Suppressor macrophage (primary cell): Measurements from ENCODE around the gene KRT33A.
"Not testable (repeated sequence)": the region's sequence is repeated elsewhere in the genome, so short reads cannot be mapped to it uniquely, and the experiment has no call there.

Experiments used
- DNase-seq, 4 experiments: peaks; one replicate each; pipeline ENCODE4 v3.0.0-alpha.2; 2020 to 2022

The KRT33A gene

DNA sequence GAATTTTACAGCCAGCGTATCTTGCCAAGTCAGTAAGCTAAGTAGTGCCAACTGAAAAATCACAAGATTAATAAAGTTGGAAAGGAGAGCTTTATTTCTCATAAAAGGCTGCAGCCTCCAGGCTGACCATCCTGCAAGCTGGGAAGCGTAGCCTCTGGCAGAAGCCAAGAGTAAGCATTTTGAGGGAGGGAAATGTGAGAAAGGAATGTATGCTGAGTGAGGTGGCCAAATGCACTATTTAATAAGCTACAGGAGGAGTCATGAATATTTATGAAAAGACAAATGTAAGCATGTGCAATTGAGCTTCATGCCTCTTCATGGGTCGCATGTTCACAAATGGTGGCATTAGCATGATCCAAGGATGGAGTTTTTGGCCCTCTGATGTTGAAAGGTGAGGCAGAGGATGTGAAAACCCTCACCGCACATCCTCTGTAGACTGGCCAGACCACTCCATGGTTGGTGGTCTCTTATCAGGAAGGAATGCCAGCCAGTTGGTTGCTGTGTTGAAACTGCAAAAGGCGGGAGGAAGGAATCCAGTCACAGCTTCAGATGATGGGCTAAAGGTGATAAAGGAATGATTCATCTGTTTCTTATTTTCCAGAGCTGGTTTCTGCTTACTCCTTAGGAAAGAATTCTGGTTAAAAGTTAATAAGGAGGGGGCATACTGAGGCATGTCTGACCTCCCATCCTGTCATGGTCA, 9.8 kb upstream of the KRT33A start:
- DNase-seq = no peak

DNA sequence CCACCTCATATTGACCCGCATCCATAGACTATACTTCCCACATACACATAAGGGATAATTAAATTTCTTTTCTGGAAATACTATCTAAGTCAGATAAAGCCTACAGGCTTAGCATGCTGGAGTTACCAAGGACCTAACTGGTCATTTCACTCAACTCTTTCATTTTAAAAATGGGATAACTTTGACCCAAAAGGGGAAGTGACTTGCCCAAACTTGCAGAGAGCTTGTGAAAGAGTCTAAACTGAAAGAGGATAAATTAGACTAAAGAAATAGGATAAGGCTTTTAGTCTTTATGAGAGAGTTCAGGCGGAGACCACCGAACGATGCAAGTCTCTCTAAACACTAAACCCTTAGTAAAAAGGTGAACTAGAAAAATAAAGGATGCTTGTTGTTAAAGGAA, 3.9 kb upstream of the KRT33A start:
- DNase-seq = peak; percentile 12 to 53 (median 30)

DNA sequence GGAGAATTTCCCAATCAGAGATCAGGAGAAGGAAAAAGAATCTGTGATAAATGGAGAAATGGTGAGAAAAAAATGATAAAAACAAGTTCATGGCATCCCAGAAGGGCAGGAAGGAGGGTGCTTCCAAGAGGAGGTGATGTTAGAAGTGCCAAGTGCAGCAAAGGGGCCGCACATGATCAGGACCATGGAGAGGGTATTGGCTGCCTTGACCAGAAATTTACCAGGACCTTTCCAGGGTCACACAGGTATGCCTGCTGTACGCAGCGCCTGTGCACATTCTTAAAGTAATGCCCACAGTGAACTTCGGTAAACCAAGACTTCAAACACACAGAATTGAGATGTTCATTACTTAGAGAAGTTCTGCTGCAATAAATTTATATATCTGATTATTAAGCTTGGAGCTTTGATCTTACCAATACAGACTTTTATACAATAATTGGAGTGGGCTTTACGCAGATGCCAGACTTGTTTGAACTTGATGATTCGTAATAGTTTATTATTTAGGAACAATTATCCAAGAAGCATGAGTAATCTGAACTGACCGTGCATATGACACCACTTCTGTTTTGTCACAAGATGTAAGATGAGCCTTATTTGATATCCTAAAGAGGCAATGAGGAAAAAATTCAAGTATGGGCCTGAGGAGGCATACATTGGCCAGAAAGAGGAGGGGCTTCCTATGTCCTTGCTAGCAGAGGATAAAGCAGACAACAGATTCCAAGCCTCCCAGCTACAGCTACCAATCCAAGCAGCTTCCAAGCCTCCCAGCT, 2.2 kb upstream of the KRT33A start:
- no peak for DNase-seq

DNA sequence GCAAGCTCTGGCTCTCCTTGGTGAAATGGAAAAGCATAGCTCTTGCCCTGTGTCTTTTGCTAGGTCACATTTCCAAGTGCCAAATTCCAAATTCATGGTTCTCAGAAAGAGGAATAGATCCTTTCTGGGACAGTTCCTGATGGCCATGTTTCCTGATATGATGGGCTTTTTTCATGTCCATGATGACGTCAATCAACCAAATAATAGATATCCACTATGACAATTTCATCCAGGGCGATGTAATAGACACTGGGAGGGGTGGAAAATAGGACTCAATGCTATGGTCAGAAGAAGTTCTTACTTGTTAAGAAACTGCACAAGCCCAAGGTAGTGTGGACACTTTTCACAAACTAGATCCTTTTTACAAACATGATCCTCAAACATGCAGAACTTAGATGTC, 549 bp upstream of the KRT33A start:
- DNase-seq = no peak

DNA sequence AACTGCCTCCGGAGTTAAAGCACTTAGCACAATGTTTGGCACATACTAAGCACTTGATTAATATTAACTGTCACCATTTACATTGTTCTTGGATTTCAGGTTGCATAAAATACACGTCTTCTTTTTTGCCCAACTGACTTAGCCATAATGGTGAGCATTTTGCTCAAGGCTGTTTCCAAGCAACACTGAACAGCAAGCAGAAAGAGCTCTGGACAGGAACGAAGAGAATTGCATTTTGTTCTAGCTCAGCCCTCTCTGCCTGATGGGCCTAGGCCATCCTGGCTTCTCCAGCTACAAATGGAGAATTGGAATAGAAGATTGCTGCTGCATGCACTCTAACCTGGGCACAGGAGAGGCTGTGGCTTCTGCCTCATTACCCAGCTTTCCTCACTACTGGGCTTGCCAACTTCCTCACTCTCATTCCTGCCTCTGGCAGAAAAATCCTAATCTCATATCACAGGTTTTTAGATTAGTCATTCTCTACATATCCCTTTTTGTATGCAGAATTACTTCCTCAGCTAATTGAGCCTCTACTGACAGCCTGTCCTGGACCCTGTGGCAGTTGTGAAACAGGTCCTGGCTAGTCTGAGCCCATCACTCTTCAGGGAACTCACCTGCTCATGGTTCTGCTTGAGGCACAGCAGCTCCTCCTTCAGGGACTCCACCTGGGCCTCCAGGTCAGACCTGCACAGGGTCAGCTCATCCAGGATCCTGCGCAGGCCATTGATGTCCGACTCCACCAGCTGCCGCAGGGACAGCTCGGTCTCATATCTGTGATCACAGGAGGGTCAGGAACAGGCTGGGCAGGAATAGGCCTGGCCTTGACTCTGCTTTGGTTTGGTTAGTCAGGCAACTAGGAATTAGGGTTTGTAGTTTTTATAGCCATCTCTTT, 2.5 kb downstream of the KRT33A start:
- no peak for DNase-seq

DNA sequence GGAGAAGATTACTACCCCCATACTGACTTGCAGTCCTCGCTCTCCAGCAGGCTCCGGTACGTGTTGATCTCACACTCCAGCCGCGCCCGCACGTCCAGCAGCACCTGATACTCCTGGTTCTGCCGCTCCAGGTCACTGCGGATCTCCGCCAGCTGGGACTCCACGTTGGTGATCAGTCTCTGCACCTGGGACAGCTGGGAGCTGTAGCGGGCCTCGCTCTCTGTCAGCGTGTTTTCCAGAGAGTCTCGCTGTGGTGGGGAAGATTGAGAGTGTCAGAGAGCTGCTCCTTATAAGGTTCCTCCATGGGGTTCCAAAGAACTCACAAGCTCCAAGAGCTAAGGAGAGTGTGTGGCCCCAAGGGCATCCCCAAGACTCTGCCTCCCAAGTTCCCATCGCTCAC, 4.2 kb downstream of the KRT33A start:
- DNase-seq = not testable (repeated sequence)

DNA sequence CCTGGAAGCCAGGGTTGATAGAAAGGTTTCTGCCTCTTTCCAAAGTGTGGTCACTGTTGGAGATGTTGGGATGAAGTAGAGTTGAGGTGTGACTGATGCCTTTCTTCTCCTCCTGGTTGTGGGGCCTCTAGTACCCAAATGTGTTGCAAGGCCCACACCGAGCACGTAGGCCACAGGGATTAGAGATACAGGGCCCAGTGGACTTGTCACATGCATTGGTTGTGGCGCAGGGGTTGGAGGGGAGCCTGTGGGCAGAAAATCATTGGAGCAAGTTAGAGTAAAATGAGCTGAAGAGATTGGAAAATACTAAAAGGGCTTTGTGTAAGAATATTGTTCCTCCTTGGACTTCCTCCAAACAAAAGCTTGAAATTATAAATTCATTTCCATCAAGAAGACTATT, 4.6 kb downstream of the KRT33A start:
- DNase-seq = no peak

DNA sequence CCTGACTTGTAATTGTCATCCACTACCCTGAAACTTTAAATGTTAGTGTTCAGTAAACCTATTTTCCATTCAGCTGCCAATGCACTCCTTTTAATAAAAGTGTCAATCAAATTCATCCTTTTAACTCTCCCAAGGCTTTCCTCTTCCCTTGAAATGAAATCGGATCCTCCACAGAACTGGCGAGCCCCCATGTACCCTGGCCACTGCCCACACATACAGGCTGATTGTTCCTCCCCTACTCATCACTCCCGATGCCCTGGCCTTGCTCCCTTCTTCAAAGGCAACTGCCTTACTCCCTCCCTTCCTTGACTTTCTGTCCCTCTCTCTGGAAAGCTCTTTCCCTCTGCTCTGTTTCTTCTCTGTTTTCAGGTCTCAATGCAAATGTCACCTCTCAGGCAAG, 7.6 kb downstream of the KRT33A start:
- no peak for DNase-seq

DNA sequence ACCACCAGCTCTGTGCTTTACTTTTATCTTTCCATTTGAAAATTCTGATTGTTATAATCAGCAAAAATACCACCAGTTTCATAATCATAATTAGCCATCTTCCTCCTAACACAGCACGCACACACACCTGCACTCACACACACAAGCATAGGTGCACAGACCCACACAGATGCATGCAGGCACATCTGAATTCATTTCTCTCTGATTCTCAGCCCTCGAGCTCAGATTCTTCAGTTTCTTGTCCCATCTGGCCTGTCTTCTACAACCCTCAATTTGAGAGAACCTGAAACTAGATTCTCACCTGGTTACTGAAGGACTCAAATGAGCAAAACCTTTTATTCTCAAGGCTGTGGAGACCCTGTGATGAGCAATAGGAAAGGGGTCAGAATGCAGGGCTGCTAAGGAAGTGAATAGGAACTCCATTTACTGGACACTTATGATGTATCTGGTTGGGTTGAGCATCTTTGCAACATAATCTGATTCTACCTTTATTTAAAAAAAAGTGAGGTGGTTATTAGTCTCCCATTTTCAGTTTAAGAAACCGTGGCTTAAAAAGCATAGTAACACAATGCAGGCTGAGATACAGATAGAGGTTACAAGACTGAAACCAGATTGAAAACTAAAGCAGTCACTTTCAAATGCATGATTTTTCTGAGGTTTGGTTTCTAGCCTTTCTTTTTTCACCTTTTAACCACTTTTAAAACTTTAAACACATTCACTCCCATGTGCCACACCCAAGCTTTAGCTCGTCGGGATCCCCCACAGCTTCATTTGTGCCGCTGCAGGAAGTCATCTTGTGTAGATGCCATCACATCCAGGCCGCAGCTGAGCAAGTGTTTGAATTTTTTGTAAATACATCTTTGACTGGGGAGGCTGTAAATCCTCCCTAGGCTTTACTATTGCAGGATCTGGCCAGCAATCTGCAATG, 9.4 kb downstream of the KRT33A start:
- no peak for DNase-seq

GRCh38 chr17:41340494-41340893, 10.1 kb downstream of the KRT33A start:
- DNase-seq = no peak

DNA sequence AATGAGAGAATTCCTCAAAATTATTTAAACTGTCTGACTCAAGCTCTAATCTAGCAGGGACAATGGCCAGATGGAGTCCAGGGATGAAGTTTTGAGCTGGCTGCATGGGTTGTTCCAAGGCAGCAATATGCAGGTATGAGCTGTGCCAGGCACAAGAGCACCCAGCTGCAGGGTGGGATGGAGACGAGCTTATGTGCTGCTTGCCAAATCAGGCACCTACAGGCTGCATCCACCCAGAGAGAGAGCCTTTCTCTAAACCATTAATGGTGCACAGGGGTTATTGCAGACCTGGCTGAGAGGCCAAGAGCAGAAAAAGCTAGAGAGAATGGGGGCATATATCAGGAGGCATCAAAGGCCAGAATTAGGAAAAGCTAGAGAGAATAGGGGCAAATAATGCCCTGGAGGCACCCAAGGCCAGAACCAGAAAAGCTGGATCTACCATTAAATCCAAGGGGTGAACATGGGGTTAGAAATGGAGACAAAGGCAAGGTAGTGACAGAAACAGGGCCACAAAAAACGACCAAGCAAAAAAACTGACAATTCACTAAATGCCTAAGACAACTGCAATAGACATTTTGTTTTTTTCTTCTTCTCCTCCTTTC, 11.0 kb downstream of the KRT33A start:
- DNase-seq = no peak

DNA sequence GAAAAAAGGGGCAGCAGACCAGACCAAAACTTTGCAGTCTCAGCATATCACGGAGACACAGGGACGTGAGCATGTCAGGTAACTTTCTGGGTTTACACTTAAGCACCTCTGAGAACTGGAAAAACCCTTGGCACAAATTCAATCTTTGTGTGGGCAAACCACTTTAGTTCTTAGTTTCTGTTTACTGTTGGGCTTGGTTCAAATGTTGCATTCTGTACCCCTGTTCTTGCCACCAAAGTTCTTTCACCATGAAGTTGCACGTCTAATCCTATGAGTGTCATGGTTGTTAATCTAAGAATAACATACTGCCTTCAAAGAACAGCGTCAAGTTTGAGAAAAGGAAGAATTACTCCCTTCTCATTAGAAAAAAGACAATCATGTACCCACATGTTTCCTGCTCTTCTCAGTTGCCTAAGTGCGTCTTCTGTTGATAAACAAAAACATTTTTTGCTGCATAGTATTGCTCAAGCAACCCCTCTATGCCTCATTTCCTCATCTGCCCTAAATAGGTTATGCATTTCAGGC, 11.6 kb downstream of the KRT33A start:
- peak; percentile 15 to 74 (median 58) for DNase-seq

GRCh38 chr17:41335747-41336146, 14.9 kb downstream of the KRT33A start:
- no peak for DNase-seq

DNA sequence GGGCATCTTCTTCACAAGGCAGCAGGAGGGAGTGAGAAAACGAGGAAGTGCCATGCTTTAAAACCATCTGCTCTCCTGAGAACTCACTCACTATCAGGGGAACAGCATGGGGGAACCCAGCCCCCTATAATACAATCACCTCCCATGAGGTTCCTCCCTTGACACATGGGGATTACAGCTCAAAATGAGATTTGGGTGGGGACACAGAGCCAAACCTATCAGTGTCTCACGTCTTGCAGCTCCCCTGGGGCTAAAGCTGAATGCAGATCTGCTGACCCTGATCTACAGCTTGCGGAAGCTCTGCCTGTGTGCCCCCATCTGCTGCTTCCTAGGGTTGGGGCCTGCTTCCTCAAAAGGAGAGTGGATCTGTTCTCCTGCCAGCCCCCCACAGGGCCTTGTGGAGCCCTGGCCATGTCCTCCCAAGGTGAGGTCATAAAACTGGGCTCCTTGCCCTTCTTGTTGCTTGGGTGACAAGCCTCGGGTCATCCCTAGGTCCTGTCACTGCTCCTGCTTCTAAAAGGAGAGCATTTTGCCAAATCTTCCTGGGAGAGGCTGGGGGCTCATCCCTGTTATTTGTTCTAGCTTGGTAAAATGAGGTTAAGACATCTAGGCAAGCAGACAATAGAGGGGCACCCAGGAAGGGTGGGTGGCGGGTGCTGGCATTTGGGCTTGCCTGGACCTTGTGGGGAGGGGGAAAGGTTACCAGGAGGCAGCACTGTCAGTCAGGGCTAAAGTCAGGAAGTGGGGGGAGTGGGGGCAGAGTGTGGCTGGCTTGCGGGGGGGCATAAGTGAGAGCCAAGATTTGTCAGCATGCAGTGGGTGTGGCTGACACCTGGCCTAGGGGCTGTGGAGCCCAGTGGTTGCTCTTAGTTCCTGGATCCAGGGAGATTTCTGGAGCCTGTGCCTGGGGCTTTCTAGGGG, 16.0 kb downstream of the KRT33A start:
- DNase-seq = peak in 1 of 4 experiments; percentile 14

DNA sequence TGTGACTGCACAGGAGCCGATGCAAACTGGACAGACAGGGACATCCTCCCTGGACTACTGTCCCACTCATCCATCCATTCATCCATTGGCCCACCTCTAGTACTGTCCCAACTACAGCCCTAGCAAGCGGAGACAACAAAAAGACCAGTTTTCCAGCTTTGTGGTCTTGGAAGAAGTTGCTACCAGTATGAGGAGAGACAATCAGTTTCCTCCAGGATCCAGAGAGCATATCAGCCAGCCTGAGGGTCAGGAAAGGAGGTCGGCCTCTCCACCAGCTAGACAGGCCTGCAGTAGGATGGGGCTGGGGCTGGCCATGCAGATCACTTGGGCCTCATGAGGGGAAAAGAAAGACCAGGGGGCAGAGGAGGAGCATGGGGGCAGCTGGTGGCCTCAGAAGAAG, 16.8 kb downstream of the KRT33A start:
- no peak for DNase-seq

- no peak for DNase-seq
Observed at GRCh38 chr17:41333098-41333497, 17.5 kb downstream of the KRT33A start.

DNA sequence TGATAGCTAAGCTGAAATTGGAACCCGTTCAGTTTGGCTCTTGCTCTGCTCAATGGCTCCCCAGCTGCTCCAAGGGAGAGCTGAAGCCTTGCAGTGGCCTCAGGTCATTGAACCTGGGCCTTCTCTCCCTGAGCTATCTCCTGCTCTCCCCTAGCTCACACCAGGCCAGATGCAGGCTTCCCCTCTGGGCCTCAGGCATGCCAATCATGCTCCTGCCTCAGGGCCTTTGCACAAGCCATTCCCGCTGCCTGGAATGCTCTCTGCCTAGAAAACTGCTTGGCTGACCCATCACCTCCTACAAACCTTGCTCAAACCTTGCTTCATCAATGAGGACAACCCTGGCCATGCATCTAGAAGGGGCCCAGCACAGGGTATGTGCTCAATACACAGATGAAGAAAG, 18.4 kb downstream of the KRT33A start:
- DNase-seq = no peak

GRCh38 chr17:41331606-41332005, 19.0 kb downstream of the KRT33A start:
- no peak for DNase-seq

- peak; percentile 52 to 78 (median 70) for DNase-seq
Observed at GRCh38 chr17:41329279-41329948, 21.2 kb downstream of the KRT33A start.

- DNase-seq = no peak
Observed at GRCh38 chr17:41328207-41328606, 22.4 kb downstream of the KRT33A start.
